Stomach (tissue), 4 donors: Measurements from ENCODE around the gene NUP62CL.

Experiments
- POLR2A ChIP-seq, 4 donors: fragments of 450-650 bp; IDR thresholded peaks; one replicate each; pipeline ENCODE4 v1.6.1; 2016; ENCODE audit warnings: antibody characterized with exemption in 4 of 4, control low read depth in 2 of 4, mild to moderate bottlenecking in 1 of 4, moderate library complexity in 1 of 4
- POLR2AphosphoS5 ChIP-seq, 3 donors: sonication (generic); formaldehyde crosslinking; IDR thresholded peaks; one replicate each; pipeline ENCODE4 v1.6.1; 2016; ENCODE audit warnings: antibody characterized with exemption in 3 of 3
- TF ChIP-seq, protein P1 (sequence below), 7 experiments: fragments of 450-650 bp in 4 of 7; fragments of 200-600 bp in 3 of 7; sonication (generic) in 3 of 7; IDR thresholded peaks; one replicate each; pipeline ENCODE4 v1.5.1; 2016 to 2019; ENCODE audit warnings: antibody characterized with exemption in 7 of 7, control low read depth in 2 of 7, mild to moderate bottlenecking in 1 of 7

DNA sequence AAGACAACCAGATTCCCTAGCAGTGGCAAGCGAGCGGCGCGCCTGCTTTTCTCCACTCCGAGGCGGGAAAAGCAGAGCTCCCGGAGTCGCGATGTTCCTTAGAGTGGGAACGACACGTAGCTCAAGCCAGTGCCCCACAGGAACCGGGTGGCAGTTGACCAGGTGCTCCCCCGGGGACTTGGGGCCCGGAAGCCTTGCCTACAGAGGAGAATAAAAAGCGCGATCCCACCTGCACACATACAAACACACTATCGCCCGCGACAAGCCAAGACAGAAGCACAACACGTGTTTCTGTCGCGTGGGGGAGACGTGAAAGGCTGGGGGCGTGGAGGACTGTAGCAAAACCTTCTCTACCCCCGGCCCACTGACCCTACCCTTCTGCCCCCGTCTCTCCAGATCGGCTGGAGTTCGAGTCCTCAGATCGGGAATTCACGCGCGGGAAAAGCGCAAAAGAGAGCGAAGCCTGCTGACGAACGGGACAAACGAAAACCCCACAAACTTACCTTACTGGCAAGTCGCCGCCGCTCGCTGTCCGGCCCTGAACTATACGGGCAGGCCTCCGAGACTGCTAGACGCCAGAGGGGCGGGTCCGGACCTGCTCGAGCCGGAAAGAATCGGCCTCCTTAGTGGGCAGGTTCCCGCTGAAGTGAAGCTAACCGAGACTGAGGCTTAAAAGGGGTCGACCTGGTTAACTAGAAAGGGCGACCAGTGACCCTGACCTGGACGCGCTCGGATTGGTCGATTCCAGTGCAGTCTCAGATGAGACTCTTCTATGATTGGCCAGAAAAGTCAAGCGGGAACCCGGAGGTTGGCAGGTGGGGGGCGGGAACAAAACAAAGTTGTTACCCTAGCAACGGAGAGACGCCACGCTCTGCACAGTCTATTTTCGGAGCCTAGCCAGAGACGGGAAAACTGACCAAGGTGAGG lies at the start of gene NUP62CL, which contains the start of gene DNAAF6:
- TF ChIP-seq, protein P1, sequence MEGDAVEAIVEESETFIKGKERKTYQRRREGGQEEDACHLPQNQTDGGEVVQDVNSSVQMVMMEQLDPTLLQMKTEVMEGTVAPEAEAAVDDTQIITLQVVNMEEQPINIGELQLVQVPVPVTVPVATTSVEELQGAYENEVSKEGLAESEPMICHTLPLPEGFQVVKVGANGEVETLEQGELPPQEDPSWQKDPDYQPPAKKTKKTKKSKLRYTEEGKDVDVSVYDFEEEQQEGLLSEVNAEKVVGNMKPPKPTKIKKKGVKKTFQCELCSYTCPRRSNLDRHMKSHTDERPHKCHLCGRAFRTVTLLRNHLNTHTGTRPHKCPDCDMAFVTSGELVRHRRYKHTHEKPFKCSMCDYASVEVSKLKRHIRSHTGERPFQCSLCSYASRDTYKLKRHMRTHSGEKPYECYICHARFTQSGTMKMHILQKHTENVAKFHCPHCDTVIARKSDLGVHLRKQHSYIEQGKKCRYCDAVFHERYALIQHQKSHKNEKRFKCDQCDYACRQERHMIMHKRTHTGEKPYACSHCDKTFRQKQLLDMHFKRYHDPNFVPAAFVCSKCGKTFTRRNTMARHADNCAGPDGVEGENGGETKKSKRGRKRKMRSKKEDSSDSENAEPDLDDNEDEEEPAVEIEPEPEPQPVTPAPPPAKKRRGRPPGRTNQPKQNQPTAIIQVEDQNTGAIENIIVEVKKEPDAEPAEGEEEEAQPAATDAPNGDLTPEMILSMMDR (IDR thresholded peaks at IDR 0.05) = no peak
- TF ChIP-seq POLR2A (IDR thresholded peaks at IDR 0.05) (no peak), POLR2AphosphoS5 (IDR thresholded peaks at IDR 0.05) (no peak)
